Stromal cell of bone marrow (primary cell): ENCODE data around the gene MYO1E.

ENCODE experiments used
- DNase-seq: peaks from one replicate; pipeline ENCODE4 v3.0.0-alpha.2; 2012; ENCODE audit warnings: low read depth

Gene MYO1E

DNA sequence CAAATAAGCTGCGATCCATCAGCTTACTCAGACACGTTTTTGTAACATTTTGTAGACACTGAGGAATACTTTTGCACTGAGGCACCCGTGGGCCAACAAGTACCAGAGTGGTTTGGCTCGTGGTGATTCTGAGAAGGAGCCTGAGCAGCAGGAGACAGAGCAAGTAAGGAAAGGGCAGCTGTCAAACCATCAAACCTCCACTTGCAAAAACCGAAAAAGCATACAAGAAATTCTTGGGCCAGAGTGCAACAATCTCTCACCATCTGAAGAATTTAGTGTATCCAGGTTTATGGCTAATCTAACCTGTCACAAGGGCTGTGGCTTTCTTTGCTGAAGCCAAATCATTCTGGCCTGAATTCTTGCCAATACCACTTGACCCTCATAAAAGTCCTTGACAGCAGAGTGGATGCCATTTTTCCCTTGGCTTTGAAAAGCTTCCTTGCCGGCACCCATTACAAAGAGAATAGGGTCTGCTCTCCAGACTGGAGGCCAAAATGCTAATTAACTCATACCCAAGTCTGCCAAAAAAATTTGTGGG is 56.7 kb downstream of the MYO1E start:
- no peak for DNase-seq

DNA sequence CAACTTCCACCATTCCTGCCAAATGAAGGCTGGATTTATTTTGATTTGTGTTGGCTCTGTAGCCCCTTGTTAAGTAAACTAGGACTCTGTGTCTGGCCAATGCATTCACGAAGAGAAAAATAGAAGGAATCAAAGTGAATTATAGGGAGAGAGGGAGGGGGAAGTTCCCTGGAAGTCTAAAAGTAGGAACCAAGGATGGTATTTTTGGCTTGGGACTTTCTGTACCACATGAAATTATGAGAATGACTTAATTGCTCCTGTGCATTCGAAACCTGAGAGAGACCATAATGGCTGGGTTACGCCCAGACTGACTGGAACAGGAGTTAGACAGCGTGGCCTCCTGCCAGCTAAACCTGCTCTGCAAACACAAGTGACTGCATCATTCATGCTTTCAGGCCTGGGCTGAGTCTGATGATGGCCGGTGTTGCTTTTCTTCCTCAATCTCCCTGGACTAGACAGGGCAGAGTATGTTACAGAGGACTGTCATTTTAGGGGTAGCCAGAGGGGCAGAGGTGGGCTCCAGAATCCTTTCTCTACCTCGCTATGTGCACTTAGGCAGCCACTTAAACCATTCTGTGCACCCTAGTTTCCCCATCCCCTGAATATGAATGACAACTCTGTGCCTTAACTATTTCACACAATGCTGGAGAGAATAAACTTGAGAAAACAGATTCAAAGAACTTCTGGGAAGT is 58.9 kb downstream of the MYO1E start:
- DNase-seq = no peak

GRCh38 chr15:59312205-59312604 is 60.5 kb downstream of the MYO1E start:
- no peak for DNase-seq

DNA sequence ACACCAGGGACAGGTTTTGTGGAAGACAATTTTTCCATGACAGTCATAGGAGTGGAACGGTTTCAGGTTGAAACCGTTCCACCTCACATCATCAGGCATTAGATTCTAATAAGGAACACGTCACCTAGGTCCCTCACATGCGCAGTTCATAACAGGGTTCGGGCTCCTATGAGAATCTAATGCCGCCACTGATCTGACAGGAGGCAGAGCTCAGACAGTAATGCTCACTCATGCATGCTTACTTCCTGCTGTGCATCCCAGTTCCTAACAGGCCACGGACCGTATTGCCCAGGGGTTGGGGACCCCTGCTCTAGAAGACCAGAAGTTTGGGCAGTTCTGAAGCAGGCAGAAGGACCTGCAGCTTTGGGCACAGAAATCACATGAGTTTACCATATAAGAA is 61.5 kb downstream of the MYO1E start:
- no peak for DNase-seq

DNA sequence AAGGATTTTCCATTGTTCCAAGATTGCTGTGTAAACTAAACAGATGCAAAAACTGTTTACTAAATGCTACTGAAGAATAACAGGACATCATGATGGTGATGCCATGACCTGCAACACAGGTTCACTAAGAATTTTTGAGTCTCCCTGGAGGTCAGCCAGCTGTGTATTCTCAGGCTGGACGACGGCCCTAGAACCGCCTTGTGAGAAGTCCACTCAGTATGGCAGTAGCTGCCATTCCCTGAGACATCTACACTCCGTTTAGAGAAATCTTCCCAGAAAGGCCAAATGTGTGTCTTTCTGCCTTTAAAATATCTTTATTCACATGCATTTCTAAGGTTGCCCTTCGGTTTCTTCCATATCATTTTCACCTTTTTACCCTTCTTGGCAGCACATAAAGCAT is 63.3 kb downstream of the MYO1E start:
- no peak for DNase-seq

- DNase-seq = no peak
Measured at GRCh38 chr15:59307165-59307537, 65.5 kb downstream of the MYO1E start.

DNA sequence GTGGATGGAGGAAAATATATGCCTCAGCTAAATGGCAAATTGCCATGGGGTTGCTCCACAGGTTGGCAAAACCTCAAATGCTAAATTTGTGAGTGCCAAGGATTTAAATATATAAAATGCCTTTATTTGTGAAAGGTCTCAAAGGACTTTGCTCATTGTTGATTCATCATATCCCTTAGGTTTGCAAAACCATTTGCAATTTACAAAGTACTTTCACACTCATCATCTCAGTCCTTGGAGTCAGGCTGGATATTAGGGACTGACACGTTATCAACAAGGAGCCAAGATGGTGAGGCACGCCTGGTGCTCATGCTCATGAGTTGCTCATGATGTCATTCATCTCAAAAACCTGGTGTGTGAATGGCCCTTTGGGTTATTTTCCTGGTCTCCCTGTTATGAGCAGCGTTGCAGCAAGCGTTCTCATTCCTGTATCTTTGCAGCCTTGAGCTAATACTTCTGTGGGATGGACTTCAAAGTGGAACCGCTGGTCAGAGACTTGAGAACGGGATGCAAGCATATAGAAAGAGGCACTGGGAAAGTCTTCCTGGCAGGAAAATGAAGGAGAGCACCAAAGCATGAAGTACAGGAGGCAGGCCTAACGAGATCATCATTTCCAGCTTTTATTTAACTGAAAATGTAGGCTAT is 66.0 kb downstream of the MYO1E start:
- DNase-seq = peak; percentile 98

DNA sequence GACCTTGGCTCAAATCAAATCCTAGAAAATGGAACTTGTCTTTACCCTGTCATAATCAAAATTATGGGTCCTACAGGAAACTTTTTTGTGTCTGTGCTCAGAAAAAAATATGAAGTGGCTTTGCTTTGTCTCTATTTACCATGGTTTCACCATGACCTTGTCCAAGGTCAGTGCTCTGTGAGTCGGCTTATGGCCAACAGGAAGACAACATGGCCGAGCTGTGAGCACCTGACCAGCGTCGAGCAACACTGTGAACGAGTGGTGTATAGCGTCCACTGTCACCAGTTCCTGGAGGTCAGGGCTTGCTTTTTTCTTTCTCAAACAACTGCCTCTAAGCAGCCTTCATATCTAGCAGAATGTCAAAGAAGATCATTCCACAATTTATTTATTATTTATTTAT is 67.9 kb downstream of the MYO1E start:
- no peak for DNase-seq

GRCh38 chr15:59304034-59304795 is 68.5 kb downstream of the MYO1E start:
- no peak for DNase-seq

- no peak for DNase-seq
Measured at GRCh38 chr15:59303633-59304032, 69.0 kb downstream of the MYO1E start.

- DNase-seq = no peak
Measured at GRCh38 chr15:59303136-59303535, 69.5 kb downstream of the MYO1E start.

DNA sequence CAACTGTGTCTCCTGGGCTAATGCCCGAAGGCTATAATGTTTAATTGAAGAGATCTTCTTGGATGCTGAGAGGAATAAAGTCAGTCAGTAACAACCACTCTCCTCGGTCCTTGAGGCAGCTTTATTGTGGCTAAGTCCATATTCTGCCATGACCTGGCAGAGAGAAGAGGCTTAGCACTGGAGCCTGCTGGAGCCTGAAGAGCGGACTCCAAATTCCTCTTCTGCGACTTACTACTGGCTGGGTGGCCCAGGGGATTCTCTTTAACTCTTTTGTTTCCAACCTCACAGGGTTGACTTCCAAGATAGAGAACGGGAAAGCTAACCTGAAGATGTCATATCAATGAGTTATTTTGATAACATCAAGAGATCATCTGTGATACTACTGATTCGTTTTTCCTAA is 71.1 kb downstream of the MYO1E start:
- no peak for DNase-seq

DNA sequence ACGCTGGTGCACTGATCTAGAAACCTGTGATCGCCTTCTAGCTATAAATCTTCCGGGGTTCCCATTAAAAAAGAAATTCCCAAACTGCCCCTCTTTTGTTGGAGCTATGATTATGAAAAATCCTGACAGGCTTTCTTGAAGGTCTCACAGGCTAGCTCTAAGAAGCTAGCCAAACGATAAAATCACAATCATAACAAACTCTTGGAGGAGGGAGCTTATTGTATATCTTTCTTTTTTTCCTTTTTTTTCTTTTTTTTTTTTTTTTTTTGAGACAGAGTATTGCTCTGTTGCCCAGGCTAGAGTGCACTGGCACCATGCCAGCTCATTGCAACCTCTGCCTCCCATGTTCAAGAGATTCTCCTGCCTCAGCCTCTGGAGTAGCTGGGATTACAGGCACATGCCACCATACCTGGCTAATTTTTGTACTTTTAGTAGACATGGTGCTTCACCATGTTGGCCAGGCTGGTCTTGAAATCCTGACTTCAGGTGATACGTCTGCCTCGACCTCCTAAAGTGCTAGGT is 72.0 kb downstream of the MYO1E start:
- DNase-seq = no peak

- peak; percentile 98 for DNase-seq
Measured at GRCh38 chr15:59299929-59300617, 72.6 kb downstream of the MYO1E start.

GRCh38 chr15:59298854-59299250 is 73.8 kb downstream of the MYO1E start:
- DNase-seq = no peak

GRCh38 chr15:59298225-59298853 is 74.3 kb downstream of the MYO1E start:
- DNase-seq = no peak

- DNase-seq = peak; percentile 86
Measured at GRCh38 chr15:59296181-59296617, 76.5 kb downstream of the MYO1E start.

DNA sequence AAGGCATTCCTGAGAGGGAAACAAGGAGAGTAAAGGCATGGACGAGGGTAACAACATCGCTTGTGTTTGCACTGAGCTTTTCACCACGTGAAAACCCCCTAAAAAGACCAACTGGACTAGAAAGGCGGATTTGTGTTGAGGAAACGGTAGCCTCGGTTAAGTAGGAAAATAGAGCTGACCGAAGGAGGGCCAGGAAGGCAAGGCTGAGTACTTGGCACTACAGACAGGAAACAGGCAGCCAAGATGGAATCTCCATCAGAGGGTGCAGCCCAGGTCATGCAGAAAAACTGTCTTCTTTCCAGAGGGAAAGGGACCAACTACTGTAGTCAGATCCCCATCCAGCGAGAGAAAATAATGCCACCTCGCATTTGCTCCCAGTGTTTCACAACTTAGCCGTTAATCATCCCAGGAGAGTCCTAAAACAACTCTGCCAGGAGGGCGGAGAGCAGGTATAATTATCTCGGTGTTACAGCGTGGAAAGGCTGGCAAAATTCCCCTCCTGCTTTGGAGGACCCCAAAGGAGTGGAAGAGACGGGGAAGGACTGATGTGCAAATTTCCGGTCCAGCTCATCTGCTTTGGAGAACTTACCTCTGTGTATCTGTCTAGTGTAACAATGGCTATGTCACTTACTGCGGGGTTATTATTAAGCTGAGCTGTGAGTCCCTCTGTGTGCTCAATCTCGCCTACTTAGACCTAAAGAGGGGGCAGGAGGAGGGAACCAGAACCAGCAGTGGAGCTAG is 77.2 kb downstream of the MYO1E start:
- DNase-seq = peak; percentile 51

DNA sequence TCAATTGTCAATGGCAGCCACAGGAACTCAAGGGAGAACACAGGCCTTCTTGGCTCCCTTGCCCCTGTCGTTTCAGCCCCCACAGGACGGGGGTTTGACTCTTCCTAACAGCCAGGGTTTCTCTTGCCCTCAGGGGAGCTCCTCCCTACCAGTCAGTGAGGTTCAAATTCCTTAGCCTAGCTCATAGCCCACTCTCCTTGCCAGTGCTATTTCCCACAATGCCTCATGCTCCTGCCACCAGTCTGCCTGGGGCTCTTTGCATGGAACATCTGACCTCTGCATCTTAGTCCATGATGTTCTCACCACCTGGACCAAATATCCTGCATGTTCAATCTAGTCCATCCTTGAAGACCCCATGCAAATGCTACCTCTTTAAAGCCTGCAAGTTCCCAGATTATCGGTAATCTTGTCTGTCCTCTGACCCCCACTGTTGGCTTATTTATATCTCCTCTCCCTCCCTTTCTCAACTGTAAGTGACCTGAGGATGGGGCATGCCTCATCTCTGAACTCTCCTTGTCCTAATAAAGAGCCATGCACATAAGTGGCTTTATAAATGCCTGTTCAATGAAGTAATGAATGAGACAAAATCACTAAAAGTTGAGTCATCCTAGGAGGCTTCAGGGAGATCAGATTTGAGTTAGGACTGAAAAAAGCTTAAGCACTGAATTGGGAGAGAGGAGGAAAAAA is 78.0 kb downstream of the MYO1E start:
- DNase-seq = peak; percentile 85

DNA sequence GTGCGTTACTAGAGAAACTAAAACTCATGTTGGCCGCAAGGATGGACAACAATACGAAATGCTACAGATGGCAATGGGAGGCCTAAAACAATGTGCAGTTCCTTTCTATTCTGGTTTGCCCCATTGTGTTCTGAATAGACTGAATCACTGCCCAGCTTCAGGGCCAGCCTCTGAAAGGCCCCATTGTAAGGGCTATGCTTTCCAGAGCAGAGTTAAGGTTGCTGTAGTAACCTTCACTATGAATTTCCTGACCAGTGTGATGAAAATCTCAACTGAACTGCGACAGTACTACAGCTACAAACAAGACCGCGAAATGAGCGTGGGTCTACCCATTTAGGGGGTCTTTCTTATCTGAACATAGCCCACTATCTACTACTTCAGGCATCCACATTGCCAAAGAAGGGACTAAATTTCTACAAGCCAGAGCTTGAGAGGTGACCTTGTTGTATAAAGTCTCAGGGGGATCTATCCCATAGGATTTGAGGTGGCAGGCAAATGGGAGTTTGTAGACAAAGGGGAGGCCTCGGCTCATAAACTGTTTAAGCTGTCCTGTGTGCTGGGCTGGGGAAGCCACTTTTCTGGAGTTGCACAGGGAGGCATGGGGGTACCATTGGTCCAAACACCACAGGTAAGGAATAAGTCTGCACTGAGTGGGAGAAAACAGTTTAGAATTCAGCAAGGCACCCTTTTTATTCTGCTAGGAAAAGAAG is 80.1 kb downstream of the MYO1E start:
- no peak for DNase-seq
